ENCODE data around the gene DAAM2. TPM values are rescaled to one million over a fixed set of nuclear protein-coding genes. Genes with fewer than 3 reads are reported as not detected.

The DAAM2 gene
- total and polyA plus RNA-seq, 9 of the 15 experiments (the other 6 are each of a cell fraction or from before 2014, with no cell fraction given): 0.01 to 0.07 TPM; not detected in 7

DNA sequence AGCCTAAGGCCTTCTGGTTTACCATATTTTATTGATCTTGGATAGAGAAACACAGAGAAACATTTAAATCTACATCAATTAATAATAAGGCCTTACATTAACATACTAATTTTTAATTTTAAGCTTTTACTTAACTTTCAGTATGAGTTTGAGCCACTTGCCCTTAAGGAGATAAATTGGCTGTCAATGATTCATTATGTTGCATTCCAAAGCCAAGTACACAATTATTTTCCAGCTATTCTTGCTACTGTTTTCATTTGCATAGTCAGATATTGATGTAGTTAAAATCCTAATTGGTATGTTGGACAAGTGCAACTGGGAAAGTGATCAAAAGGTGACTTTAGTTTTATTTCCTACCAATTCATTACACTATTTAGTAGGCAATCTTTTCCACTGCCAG is 83.9 kb downstream of the DAAM2 start:
- POLR2A ChIA-PET: interaction anchor here (0.8 kb wide), 1 partner anchor 12 kb away, joined by 3 read pairs; no protein-coding TSS in a partner anchor
- no peak overlapping the region for H3K9ac ChIP-seq (ENCODE audit: insufficient read depth in 1 of 2, low read depth in 2 of 2, low read length in 2 of 2)
- H3K27me3 ChIP-seq (ENCODE audit: control insufficient read depth in 2 of 2, insufficient read depth in 2 of 2, low read length in 2 of 2): peaks cover 2 to 4% of the 10 kb centered on the region in 2 experiments; a peak in 2 of 5 replicates
- no peak overlapping the region for H3K4me2 ChIP-seq (ENCODE audit: insufficient read depth, low read length)
- H3K27ac ChIP-seq (ENCODE audit: extremely low read depth, low read depth, low read length): no peak overlapping the region
- H3K36me3 ChIP-seq (ENCODE audit: control insufficient read depth, insufficient read depth, low read length): no peaks in the 10 kb centered on the region
- H3K9me1 ChIP-seq (ENCODE audit: control insufficient read depth, insufficient read depth, low read length): no peaks in the 10 kb centered on the region
- in situ Hi-C loops (cut with MboI): loop anchor here (10.0 kb wide), 1 partner anchor 511 kb away; no protein-coding TSS in a partner anchor
- no peak for ATAC-seq
- H3K4me3 ChIP-seq: no peak overlapping the region
- no peaks in the 10 kb centered on the region for H3K4me1 ChIP-seq (replicated peaks in 1 of 2; ENCODE audit: control insufficient read depth in 2 of 2, insufficient read depth in 2 of 2, low read length in 2 of 2)
- CTCF ChIA-PET (ENCODE audit: low intra/inter-chr PET ratio): no interaction called here
- no TSS peak for BruUV-seq (replicated peaks)
- DNase-seq (ENCODE audit: extremely low read depth in 1 of 4, low spot score in 3 of 4): no peak
- peaks cover 5% of the 10 kb centered on the region; the same call in 1 of the 2 replicates for H4K20me1 ChIP-seq (replicated peaks; ENCODE audit: control insufficient read depth, insufficient read depth, low read length)
- H3K79me2 ChIP-seq (ENCODE audit: control insufficient read depth, insufficient read depth, low read length): no peaks in the 10 kb centered on the region
- H3K9me3 ChIP-seq (replicated peaks; ENCODE audit: control insufficient read depth, insufficient read depth, low read depth, low read length): no peaks in the 10 kb centered on the region
- intact Hi-C loops (cut with micrococcal nuclease): no loop called here
- FAIRE-seq: no peak
- no peak overlapping the region for H2AFZ ChIP-seq (ENCODE audit: low read depth, low read length)
- TF ChIP-seq ZNF445 (CRISPR knock-in tag; IDR thresholded peaks at IDR 0.05; ENCODE audit: low read depth) (no peak), ZSCAN32 (CRISPR knock-in tag; IDR thresholded peaks at IDR 0.05) (no peak), ZBTB7A (IDR thresholded peaks at IDR 0.05; ENCODE audit: borderline replicate concordance, control insufficient read depth, low read depth, low read length) (no peak), ZNF551 (CRISPR knock-in tag; IDR thresholded peaks at IDR 0.05) (no peak), THRAP3 (IDR thresholded peaks at IDR 0.05; ENCODE audit: borderline replicate concordance) (no peak), COPS2 (conservative IDR thresholded peaks at IDR 0.05) (no peak), ZKSCAN1 (IDR thresholded peaks at IDR 0.05; ENCODE audit: low read depth, low read length) (no peak)
- TF ChIP-seq, protein P1, sequence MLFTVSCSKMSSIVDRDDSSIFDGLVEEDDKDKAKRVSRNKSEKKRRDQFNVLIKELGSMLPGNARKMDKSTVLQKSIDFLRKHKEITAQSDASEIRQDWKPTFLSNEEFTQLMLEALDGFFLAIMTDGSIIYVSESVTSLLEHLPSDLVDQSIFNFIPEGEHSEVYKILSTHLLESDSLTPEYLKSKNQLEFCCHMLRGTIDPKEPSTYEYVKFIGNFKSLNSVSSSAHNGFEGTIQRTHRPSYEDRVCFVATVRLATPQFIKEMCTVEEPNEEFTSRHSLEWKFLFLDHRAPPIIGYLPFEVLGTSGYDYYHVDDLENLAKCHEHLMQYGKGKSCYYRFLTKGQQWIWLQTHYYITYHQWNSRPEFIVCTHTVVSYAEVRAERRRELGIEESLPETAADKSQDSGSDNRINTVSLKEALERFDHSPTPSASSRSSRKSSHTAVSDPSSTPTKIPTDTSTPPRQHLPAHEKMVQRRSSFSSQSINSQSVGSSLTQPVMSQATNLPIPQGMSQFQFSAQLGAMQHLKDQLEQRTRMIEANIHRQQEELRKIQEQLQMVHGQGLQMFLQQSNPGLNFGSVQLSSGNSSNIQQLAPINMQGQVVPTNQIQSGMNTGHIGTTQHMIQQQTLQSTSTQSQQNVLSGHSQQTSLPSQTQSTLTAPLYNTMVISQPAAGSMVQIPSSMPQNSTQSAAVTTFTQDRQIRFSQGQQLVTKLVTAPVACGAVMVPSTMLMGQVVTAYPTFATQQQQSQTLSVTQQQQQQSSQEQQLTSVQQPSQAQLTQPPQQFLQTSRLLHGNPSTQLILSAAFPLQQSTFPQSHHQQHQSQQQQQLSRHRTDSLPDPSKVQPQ (CRISPR knock-in tag; IDR thresholded peaks at IDR 0.05; ENCODE audit: borderline replicate concordance): no peak
- TF ChIP-seq, protein P2, sequence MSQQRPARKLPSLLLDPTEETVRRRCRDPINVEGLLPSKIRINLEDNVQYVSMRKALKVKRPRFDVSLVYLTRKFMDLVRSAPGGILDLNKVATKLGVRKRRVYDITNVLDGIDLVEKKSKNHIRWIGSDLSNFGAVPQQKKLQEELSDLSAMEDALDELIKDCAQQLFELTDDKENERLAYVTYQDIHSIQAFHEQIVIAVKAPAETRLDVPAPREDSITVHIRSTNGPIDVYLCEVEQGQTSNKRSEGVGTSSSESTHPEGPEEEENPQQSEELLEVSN (IDR thresholded peaks at IDR 0.05; ENCODE audit: borderline replicate concordance in 1 of 2, extremely low read depth in 1 of 2, insufficient read depth in 1 of 2, insufficient read length in 1 of 2, low read depth in 1 of 2, low read length in 1 of 2, poor library complexity in 1 of 2, severe bottlenecking in 1 of 2): no peak
- TF ChIP-seq, protein P3, sequence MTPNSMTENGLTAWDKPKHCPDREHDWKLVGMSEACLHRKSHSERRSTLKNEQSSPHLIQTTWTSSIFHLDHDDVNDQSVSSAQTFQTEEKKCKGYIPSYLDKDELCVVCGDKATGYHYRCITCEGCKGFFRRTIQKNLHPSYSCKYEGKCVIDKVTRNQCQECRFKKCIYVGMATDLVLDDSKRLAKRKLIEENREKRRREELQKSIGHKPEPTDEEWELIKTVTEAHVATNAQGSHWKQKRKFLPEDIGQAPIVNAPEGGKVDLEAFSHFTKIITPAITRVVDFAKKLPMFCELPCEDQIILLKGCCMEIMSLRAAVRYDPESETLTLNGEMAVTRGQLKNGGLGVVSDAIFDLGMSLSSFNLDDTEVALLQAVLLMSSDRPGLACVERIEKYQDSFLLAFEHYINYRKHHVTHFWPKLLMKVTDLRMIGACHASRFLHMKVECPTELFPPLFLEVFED (CRISPR knock-in tag; conservative IDR thresholded peaks at IDR 0.05): no peak
